ENCODE results near the gene SOX13.

The SOX13 gene

DNA sequence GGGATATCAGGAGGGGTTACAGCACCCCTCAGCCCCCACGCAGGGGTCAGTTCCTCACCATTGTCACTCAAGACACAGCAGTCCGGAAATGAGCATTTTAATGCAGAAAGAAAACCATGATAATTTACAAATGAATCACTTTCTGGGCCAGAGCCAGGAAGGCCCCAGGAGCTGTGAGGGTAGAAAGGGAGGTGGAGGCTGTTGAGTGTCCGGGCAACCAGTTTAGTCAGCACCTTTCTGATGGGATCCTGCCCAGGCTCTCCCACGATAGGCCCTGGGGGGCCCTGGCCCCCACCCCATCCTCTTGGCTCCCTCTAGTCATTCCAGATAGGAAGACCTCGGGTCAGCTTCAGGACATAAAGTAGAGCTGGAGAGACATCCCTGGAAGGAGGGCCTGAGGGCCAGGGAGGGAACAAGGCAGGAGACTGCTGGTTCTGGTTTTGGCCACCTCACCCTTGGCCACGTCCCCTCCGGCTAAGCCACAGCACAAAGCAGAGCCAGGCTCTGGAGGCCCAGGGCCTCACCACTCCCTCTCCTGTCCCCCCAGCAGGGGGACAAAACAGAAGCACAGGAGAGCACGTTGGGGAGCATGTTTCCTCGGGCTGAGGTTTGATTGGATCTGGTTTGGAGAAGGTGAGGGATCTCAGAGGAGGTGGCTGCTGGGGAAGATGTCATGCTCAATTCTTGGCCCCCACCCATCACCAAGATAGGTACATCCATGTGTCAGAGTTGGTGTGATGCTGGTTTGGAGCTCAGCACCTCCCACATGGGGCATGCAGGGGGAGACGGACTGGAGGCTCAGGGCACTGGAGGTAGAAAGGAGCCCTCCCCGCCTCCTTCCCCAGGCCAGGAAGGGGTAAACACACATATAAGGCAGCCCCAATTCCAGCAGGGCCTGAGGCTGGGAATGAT is 58.3 kb downstream of the SOX13 start:
- DNase-seq (ENCODE audit: low read depth): no peak

DNA sequence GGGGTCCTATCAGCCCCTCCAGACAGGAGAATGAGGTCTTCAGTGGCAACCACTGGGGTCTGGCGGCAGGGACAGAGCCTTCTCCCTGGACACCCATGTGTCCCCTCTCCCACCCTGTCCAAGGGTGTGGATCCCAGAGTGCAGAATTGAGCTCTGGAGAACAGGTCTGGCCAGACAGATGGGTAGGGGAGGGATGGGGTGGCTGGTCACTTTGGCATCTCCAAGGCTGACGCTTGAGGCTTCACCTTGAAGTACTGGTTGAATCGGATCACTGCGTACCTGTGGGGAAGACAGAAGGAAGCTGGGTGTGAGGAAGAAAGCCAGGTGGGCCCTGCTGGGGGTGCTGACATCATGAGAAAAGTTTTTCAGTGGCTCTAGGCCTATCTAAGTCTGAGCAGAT is 59.1 kb downstream of the SOX13 start:
- no peak for DNase-seq (ENCODE audit: low read depth)

DNA sequence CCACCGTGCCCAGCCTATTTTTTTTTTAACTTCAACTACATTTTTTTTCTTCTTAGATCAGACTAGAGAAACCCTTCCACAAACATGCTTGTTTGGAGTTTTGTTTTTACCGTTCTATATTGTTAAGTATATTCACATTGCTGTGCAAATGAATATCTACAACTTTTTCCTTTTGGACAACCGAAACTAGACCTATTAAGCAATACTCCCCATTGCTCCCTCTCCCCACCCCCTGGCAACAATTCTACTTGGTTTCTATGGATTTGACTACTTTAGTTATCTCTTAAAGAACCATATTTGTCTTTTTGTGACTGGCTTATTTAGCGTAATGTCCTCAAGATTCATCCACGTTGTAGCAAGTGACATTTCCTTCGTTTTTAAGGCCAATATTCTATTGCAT is 59.8 kb downstream of the SOX13 start:
- no peak for DNase-seq (ENCODE audit: low read depth)

DNA sequence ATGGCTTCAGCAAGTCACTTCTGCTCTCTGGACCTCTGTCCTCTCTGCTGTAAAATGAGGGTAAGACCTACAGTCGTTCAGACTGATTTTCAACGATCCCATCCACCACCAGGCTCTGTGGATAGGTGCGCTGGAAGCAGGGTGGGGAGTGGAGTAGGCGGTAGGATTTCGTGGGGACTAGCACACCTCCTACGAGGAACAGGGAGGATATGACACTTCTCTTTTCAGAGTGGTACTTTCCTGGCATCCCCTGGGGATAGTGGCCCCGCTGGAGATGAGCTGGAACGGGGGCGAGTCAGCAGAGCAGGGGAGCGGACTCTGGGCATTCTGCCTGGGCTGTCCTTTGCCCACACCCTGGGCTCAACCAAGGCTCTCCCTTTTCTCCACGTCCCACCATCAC is 61.2 kb downstream of the SOX13 start:
- no peak for DNase-seq (ENCODE audit: low read depth)

DNA sequence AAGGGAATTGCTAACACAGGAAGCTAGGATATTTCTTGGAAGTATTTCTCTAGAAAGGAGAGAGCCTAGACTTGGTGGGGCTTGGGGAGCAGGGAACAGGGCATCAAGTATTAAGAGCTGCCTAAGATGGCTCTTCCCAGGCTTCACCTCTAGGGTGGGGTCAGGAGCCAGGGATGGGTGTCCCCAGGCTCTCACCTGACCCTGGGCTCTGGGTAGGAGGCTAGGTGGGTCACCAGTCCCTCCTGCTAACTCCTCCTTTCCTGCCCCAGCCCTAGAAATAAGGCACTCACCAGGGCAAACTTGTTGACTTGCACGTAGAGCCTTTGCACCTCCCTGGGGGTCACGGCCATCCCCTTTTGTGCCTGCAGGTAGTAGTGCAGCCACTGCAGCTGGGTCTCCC is 63.9 kb downstream of the SOX13 start:
- no peak for DNase-seq (ENCODE audit: low read depth)

DNA sequence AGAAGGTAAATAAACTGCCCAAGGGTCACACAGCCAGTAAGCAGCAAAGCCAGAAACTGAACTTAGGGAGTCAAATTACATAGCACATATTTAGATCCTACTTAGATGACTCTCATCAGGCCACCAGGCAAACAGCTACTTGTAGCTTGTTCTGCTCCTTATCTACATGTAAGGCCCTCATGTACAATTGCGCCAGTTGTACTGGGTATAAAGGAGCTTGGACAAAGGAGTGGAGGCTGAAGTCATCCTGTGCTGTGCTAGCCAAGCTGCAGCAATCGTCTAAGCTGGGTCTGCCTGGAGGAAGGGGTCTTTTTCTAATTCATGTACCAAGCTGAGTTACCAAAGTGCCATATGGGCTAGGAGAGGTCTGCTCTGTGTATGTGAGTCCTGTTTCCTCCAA is 66.2 kb downstream of the SOX13 start:
- no peak for DNase-seq (ENCODE audit: low read depth)

DNA sequence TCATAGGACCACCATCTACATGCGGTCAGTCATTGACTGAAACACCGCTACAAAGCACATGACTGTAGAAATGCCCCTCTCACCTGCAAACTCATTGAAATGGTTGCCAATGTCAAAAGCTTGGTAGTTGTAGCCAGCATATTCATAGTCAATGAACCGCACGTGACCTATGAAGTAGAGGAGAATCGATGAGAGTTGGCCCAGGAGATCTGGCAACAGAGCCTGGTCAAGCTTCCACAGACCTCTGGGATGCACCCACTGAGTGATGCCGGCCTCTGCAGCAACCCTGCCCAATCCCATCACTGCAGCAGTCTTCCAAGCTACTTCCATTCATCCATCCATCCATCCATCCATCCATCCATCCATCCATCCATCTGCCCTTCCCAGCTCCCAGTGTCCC is 67.0 kb downstream of the SOX13 start:
- DNase-seq (ENCODE audit: low read depth): no peak

DNA sequence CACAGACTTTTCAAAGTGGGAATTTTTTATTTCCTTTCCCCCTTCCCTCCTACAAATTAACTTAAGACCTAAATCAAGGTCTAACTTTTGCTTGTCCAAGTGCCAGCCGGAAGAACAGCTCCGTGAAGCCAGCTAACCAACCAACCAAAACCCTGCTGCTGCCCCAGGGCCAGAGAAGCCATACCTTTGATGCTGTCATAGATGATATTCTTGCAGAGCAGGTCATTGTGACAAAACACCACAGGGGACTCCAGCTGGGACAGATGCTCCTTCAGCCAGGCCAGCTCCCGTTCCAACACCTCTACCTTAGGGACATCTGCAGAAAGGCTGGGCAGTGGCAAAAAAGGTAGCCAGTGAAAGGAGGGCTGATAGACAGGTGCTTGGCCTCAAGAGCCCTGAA is 68.2 kb downstream of the SOX13 start:
- no peak for DNase-seq (ENCODE audit: low read depth)

DNA sequence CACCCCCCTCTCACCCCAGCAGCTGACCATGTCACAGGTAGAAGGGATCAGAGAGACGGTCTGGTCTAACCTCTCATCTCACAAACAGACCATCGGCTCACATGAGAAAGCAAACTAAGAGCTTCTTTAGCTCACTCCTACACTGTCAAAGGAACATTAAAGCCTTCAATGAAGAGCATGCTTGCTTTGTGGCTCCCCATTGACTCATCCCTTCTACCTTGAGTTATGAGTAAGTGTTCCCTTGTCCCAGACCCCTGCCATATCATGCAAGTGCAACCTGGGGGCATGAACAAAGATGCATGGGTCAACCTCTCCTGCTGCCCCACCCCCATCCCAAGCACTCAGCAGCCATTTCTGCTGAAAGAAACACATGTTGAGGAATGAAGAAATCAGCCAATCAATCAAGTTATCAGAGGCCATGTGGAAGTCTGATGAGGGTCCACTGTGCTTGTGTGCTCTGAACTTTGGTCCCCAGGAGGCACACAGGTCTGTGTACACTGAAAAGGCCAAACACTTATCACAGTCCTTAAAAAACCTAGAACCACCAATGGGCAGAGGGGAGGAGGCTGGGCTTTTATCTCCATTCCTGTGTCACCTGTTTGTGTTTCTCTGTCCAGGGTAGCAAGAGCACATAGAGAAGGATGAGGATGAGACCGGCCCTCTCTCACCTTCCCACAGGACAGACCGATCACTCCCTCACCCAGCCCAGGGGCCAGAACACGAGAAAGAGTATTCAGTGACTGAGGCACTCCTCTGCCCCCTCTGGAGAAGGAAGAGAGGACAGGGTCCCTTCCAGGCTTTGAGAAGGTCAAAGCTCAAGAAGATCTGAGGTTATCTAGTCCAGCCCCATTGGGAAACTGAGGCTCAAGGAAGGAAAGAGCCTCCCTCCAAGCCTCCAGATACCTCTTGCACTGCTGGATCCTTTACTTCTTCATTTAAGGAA is 69.4 kb downstream of the SOX13 start:
- DNase-seq (ENCODE audit: low read depth): no peak

DNA sequence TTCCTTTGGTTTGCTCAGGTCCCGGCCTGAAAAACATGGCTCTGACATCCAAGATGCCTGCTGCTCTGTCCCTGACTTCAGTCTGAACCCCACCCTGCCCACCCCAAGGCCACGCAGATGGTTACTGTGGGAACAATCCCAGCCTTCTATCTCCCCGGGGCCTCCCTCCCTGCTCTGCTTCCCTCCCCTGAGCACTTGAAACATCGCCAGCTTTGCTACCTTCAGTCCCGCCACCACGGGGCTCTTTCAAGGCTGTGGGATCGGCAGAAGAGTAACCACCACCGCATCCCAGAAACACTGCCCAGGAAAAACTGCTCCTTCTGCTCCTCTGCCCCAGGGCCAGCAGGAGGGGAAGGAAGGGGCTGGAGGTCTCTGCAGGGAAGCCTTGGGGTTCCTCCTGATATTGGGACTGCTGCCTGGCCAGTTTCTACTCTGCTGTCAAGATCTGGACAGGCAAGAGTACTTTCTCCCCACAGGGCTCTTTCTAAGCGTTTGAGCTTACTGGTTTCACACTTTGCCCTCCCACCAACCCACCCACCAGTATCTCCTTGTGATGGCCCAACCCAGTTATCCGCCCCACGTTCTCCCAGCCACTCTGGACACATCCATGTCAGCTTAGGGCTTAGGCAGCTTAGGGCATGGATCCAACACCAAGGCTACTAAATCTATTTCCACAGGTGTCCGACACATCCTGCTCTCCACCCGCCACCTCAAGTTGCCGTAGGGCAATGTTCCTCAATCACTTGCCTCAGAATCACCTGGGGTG is 70.5 kb downstream of the SOX13 start:
- DNase-seq (ENCODE audit: low read depth): no peak

DNA sequence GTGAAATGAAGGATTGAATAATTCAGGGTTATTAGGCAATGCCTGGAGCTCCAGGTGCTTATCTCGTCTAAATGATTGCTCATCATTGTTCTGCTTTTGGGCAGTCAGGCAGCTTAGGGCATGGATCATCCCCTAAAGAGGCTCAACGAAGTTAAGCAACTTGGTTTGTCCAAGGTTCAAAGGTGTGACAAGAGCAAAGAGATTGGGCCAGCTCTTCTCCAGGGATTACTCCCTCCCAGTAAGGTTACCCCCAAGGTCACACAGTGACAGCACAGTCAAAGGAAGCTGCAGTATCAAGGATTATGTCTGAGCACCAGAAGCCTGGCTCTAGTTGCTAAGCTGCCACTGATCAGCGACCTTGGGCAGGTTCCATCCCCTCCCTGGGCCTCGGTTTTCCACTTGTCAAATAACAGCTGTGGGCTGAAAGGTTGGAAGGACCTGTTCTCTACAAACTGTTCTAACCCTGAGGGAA is 72.2 kb downstream of the SOX13 start:
- no peak for DNase-seq (ENCODE audit: low read depth)

DNA sequence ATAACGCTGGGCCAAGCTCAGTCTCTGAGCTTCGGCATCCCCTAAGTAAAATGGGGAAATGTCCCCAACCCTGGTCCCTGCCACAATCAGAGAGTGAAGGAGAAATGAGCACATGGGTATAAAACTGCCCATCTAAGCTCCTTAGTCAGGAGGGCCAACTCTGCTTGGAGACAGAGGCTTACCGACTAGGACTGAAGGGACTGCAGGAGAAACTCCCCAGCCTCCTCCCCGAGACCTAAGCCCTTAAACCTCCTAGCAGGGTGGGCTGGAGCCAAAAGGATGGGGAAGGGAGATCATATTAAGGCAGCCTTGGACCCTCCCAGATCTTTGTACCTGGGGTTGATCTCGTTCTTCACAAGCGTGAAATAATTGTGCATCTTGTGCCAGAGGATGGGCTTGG is 73.4 kb downstream of the SOX13 start:
- no peak for DNase-seq (ENCODE audit: low read depth)

DNA sequence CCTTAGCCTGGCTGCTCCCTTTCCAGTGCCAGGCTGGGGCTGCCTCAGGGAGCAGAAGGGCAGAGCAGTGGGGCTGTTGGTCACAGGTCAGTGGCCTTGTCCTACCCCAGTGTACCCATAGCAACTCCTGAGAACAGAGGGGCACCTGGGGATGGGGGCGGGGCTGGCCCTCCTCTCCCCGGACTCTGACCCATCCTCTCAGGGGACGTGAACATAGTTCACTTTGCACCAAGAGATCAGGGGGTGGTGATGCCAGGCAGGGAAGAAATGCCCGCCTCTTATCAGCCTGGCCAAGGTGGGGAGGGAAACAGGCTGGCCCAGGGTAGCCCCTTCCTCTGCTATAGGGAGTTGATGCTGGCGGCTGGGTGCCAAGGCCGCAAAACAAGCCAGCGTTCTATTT is 74.0 kb downstream of the SOX13 start:
- no peak for DNase-seq (ENCODE audit: low read depth)

DNA sequence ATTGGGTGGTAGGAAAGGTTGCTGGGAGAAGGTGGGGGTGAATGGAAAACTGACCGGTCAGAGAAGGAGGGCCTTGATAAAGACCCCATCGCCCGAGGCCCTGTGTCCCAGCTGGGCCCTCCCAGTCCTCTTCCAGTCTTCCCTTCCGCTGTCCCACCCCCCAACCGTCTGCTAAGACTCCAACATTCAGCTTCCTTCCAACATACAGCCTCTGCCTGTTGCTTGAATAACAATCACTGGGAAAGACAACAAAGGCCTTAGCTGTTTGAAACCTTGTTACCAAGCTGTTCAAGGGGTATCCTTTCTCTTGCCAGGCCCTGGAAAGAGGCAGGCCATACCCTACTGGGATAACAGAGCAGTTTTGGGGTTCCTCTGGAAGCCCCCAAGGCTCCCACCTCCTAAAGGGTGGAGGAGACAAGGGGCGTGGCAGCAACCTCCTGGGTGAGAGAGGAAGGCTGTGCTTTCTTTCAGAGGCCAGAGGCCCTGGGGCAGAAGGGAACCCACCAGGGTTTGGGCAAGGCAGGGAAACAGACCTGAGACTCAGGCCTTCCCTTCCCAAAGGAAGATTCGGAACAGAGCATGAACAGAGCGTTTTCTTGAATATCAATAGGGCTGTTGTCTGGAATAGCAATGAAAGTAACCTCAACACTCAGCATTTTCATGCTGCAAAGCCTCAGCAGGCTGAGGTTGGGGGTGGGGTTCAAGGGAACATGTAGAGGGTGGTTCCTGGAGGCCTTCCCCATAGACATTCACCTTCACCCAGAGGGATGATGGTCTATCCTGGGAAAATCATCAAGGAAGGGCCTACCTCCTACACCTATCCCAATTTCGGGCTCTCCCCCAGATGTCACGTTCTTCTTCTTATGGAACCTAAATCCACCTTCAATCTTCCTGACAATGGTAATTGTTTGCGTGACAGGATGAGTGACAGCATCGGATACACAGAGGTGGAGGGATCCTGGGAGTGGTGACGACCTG is 74.8 kb downstream of the SOX13 start:
- DNase-seq (ENCODE audit: low read depth): no peak

DNA sequence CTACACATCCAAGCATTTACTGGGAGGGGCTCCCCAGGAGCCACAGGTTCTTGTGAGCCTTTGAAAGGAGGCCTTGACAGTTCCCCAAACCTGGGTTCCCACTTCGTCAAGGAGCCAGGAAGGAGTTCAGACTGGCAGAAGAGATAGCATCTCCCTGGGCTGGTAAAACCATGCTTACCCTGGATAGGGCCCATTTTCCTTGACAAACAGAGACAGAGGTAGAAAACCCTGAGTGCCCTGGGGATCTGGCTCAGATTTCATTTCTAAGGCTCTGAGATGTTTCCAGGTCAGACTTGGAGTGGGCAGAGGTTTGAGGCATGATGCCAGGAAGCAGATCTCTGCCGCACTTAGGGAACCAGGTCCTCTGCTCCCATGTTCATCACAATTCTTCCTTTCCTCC is 76.2 kb downstream of the SOX13 start:
- DNase-seq (ENCODE audit: low read depth): no peak

DNA sequence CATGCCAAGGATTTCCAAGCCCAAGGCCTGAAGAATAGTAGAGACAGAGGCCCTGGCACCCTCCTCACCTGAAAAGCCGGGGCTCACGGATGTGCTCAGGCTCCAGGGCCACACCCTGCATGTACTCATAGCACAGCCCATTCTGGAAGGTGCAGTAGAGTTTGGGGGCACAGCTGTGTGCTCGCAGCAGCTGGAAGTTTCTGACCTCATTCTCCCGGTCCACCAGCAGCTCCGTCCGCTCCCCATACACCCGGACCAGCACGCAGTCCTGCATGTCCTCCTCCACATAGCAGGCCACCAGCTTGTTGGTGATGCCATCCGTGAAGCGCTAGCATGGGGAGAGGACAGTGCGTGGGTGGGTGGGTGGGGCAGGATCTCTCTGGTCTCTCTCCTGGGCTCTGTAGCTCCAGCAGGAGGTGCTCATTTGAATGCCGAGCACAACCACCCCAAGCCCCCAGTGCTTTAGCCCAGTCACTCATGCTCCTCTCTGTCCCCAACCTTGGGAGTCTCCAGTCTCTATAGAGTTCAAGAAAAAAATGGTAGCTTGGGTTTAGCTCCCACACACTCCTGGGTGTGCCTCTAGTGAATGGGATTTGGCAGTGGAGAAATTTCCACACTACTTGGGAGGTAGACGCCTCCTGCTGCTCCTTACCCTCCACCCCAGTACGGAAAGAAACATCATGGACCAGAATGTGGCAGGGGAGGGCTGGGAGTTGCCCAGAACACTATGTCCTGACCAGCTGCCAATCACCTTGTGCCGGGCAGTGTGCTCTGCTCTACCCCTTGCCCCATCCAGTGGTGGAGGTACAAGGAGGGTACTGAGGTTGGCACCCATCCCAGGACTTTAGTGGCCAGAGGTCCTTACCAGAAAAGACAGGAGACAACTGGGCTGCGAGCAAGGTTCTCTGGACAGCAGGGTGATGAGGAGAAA is 77.0 kb downstream of the SOX13 start:
- no peak for DNase-seq (ENCODE audit: low read depth)

DNA sequence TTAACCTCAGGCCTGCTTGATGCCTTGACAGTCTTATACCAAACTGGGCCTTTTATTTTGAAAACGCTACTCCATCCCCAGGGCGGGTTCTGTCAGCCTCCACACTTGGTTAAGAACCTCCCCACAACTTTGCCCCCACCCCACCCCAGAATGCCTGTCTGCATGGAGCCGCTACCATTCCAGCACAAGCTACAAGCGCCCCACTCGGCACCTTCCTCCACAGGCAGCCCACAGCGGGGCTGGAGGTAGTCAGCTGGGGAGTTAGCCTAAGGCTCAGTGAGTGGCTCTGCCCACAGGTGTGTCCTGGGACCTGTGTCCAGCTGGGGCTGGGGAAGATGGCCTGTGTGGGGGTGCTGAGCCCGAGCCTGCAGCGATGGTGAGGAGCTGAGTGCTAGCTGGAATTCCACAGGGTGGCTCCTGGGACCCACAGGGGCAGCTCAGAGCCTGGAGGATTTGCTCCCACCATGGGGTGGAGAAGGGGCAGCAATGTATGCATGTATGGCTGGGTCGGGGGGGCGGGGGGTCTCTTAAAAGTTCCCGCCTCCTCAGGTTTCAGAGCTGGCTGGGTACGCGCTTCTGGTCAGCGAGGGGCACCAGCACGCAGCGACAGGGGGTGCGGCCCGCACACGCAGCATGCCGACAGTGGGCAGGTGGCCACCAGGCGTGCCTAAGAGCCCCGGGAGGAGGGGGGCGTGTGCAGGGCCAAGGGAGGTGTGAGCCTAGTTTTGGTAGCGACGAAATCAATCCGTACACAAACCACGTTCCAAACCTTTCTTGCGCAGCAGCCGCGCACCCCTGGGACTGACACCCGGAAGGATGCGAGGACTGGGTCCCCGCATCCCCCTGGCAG is 78.0 kb downstream of the SOX13 start:
- DNase-seq (ENCODE audit: low read depth): no peak

DNA sequence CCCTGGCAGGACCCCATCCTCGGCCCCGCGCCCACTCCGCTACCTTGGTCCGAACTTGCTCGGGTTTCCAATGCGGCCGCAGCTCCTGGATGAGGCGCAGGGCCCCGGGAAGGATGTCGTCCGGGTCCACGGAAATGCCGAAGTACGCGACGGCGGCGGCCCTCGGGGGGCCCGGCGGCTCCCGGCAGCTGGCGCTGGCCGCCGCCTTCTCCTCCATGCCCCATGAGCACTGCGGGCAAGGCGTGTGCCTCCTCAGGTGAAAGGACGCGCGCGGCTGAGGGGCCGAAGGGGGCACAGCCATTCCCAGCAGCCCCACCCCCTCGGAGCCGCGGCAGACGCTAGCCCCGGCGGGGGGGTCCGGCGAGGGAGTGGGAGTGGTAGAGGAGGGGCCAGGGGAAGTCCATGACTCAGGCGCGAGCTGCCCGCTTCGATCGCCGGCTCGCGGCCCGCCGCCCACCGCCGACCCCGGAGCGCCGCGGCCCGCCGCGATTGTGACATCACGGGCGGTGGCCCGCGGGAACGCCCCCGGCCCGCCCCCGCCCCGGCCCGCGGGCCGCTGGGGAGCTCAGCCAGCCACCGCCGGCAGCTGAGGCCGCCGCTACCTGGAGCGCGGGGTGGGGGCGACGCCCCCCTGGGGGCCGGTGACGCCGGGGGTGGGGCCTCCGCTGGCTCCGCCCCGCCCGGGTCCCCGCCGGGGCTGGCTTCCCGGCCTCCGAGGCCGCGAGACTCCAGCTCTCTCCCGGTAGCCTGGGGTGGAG is 78.8 kb downstream of the SOX13 start, which contains the start of gene ETNK2:
Gene ETNK2 (minus strand): TSS at position 493 of the 758 bp plus-strand sequence. CDS start 192 bp downstream, at position 301.
- DNase-seq (ENCODE audit: low read depth): peak; percentile 51
